ENCODE results near the gene SNRPA.

DNA sequence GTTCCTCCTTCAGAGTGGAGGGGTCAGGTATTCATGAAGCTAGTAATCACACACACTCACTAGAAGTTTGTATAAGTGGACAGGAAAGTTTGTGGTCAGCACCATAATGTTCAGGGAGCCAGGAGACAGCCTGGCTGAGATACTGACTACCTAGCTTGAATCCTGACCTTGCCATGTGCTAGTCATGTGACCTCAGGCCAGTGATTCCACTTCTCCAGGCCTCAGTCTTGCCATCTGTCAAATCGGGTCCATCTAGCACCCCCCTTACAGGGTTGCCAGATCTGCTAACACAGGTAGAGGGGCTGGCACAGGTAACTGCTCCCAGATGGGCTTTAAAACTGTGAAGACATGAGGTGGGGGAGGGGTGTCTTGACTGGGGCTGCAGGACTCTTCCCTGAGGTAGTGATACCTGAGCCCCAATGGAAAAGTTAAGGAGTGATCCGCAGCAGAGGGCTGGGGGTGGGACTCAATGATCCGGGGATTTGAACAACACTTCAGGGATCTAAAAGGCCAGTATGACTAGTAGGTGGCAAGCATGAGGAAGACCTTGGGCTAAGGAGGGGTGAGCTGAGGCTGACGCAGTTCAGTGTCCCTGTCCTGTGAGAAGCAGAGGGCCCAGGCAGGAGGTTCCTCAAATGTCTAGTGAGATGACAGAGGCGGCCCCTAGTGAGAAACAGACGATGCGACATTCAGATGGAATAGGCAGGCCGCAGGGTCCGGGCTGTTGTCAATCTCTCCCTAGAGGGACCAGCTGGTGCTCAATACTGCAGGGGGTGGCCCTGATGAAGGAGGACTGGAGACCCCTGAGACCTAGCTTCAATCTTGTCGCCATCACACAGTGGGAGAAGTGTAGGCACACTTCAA lies 9.2 kb upstream of the SNRPA start:
- no peak for TF ChIP-seq POLR2AphosphoS5 (IDR thresholded peaks at IDR 0.05)
- TF ChIP-seq, protein P1, sequence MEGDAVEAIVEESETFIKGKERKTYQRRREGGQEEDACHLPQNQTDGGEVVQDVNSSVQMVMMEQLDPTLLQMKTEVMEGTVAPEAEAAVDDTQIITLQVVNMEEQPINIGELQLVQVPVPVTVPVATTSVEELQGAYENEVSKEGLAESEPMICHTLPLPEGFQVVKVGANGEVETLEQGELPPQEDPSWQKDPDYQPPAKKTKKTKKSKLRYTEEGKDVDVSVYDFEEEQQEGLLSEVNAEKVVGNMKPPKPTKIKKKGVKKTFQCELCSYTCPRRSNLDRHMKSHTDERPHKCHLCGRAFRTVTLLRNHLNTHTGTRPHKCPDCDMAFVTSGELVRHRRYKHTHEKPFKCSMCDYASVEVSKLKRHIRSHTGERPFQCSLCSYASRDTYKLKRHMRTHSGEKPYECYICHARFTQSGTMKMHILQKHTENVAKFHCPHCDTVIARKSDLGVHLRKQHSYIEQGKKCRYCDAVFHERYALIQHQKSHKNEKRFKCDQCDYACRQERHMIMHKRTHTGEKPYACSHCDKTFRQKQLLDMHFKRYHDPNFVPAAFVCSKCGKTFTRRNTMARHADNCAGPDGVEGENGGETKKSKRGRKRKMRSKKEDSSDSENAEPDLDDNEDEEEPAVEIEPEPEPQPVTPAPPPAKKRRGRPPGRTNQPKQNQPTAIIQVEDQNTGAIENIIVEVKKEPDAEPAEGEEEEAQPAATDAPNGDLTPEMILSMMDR (IDR thresholded peaks at IDR 0.05): no peak
